Tibial nerve (tissue), 4 donors: Measurements from ENCODE around the gene CALML5. TPM values are rescaled to one million over a fixed set of nuclear protein-coding genes. Genes with fewer than 3 reads are reported as not detected.

ENCODE experiments used
- DNase-seq, 2 donors: peaks; one replicate each; pipeline ENCODE4 v3.0.0-alpha.2; 2019; ENCODE audit warnings: low spot score in 2 of 2
- H3K27ac ChIP-seq, 4 donors: fragments of 200-600 bp; sonication (generic) in 3 of 4; one replicate each; pipeline ENCODE4 v1.5.1; 2017 to 2019; ENCODE audit warnings: mild to moderate bottlenecking in 1 of 4
- H3K27me3 ChIP-seq, 2 donors: fragments of 200-600 bp; sonication (generic) in 1 of 2; one replicate each; pipeline versions ENCODE4 v1.5.1 to v1.6.0; 2017 to 2019
- H3K36me3 ChIP-seq, 3 donors: fragments of 200-600 bp; sonication (generic); one replicate each; pipeline ENCODE4 v1.5.1; 2018 to 2019
- H3K4me1 ChIP-seq, 4 donors: fragments of 200-600 bp; sonication (generic) in 3 of 4; one replicate each; pipeline ENCODE4 v1.5.1; 2017 to 2019
- H3K4me3 ChIP-seq, 4 donors: fragments of 200-600 bp; sonication (generic) in 3 of 4; one replicate each; pipeline ENCODE4 v1.5.1; 2017 to 2019; ENCODE audit warnings: mild to moderate bottlenecking in 1 of 4, moderate library complexity in 1 of 4
- H3K9me3 ChIP-seq, 4 donors: fragments of 200-600 bp; sonication (generic) in 3 of 4; one replicate each; pipeline ENCODE4 v1.5.1; 2017 to 2019
- CTCF ChIP-seq, 5 experiments: fragments of 200-600 bp in 3 of 5; fragments of 450-650 bp in 2 of 5; sonication (generic) in 3 of 5; IDR thresholded peaks; one replicate each; pipeline ENCODE4 v1.5.1; 2016 to 2019; ENCODE audit warnings: antibody characterized with exemption in 5 of 5, mild to moderate bottlenecking in 3 of 5, moderate library complexity in 2 of 5
- EP300 ChIP-seq, 2 donors: sonication (generic); formaldehyde crosslinking; IDR thresholded peaks; one replicate each; pipeline ENCODE4 v1.6.1; 2017; ENCODE audit warnings: antibody characterized with exemption in 2 of 2, mild to moderate bottlenecking in 1 of 2
- POLR2A ChIP-seq, 2 donors: fragments of 450-650 bp; IDR thresholded peaks; one replicate each; pipeline ENCODE4 v1.6.1; 2017; ENCODE audit warnings: antibody characterized with exemption in 2 of 2, mild to moderate bottlenecking in 2 of 2, moderate library complexity in 2 of 2
- WGBS, 2 donors: methylation state at CpG; one replicate each; pipeline ENCODE4 v1.1.5; 2018; 5-methylcytosine and 5-hydroxymethylcytosine counted together
- total RNA-seq, 4 donors: library from RNA; depleted of rRNA; stranded (reverse); fragments of >200 nt; gene quantifications; one replicate each; pipeline ENCODE4 v1.1.0, GENCODE V29; 2016

Gene CALML5
- total RNA-seq, 4 donors from 2014 or later = not detected

- peak; percentile 54 for DNase-seq
- no peaks in the 10 kb centered on the region for H3K36me3 ChIP-seq
- peak overlapping the region; percentile 61 to 82 (median 72) for H3K27ac ChIP-seq
- H3K27me3 ChIP-seq = no peaks in the 10 kb centered on the region
- H3K4me1 ChIP-seq = peaks cover 0 to 47% (median 32%) of the 10 kb centered on the region in 4 donors
- WGBS, 2 donors = 64 to 73% methylated on average over 18 to 20 of the region's 23 CpGs
- H3K9me3 ChIP-seq = peaks cover 0 to 30% (median 2%) of the 10 kb centered on the region in 4 donors
- TF ChIP-seq EP300 (IDR thresholded peaks at IDR 0.05) (peak in 1 of 2 donors; percentile 52), CTCF (IDR thresholded peaks at IDR 0.05) (no peak), POLR2A (IDR thresholded peaks at IDR 0.05) (no peak)
- no peak overlapping the region for H3K4me3 ChIP-seq
These were observed 46.7 kb upstream of the CALML5 start for GRCh38 chr10:5545778-5546710.

- H3K27me3 ChIP-seq = no peaks in the 10 kb centered on the region
- no peaks in the 10 kb centered on the region for H3K36me3 ChIP-seq
- no peak overlapping the region for H3K4me3 ChIP-seq
- no peak for DNase-seq
- peak overlapping the region; percentile 4 to 82 (median 72) for H3K27ac ChIP-seq
- H3K9me3 ChIP-seq = peaks cover 0 to 36% (median 2%) of the 10 kb centered on the region in 4 donors
- 74 to 82% methylated on average over 2 of the region's 2 CpGs for WGBS, 2 donors
- TF ChIP-seq EP300 (IDR thresholded peaks at IDR 0.05) = no peak
- TF ChIP-seq POLR2A (IDR thresholded peaks at IDR 0.05) = no peak
- TF ChIP-seq CTCF (IDR thresholded peaks at IDR 0.05) = no peak
- peaks cover 0 to 47% (median 32%) of the 10 kb centered on the region in 4 donors for H3K4me1 ChIP-seq
These were observed 46.0 kb upstream of the CALML5 start for GRCh38 chr10:5545426-5545777.

- DNase-seq = peak in 1 of 2 donors; percentile 11
- 71 to 90% methylated on average over 1 of the region's 1 CpG for WGBS, 2 donors
- H3K27ac ChIP-seq = peak overlapping the region in 1 of 4 donors; percentile 78
These were observed 45.6 kb upstream of the CALML5 start for GRCh38 chr10:5545011-5545410.

GRCh38 chr10:5544216-5544805 is 44.9 kb upstream of the CALML5 start:
- H3K27ac ChIP-seq = no peak overlapping the region
- no peak for TF ChIP-seq EP300 (IDR thresholded peaks at IDR 0.05)
- TF ChIP-seq POLR2A (IDR thresholded peaks at IDR 0.05) = no peak
- TF ChIP-seq CTCF (IDR thresholded peaks at IDR 0.05) = no peak
- no peaks in the 10 kb centered on the region for H3K27me3 ChIP-seq
- peaks cover 0 to 43% (median 32%) of the 10 kb centered on the region in 4 donors for H3K4me1 ChIP-seq
- no peak overlapping the region for H3K4me3 ChIP-seq
- WGBS, 2 donors = 85% methylated on average over 6 of the region's 6 CpGs
- no peak for DNase-seq
- H3K36me3 ChIP-seq = no peaks in the 10 kb centered on the region
- H3K9me3 ChIP-seq = peaks cover 0 to 37% (median 2%) of the 10 kb centered on the region in 4 donors

More at GRCh38 chr10:5545011-5545410, 45.6 kb upstream of the CALML5 start:
- Histone ChIP-seq H3K4me3 (no peak overlapping the region), H3K27me3 (no peaks in the 10 kb centered on the region), H3K36me3 (no peaks in the 10 kb centered on the region), H3K9me3 (peaks cover 0 to 37% (median 2%) of the 10 kb centered on the region in 4 donors), H3K4me1 (peaks cover 0 to 47% (median 32%) of the 10 kb centered on the region in 4 donors)
- TF ChIP-seq CTCF (IDR thresholded peaks at IDR 0.05) (no peak), POLR2A (IDR thresholded peaks at IDR 0.05) (no peak), EP300 (IDR thresholded peaks at IDR 0.05) (no peak)

GRCh38 chr10:5543623-5544022 is 44.3 kb upstream of the CALML5 start:
- 96 to 97% methylated on average over 1 of the region's 1 CpG for WGBS, 2 donors
- TF ChIP-seq EP300 (IDR thresholded peaks at IDR 0.05) = no peak
- TF ChIP-seq POLR2A (IDR thresholded peaks at IDR 0.05) = no peak
- no peak for TF ChIP-seq CTCF (IDR thresholded peaks at IDR 0.05)
- Histone ChIP-seq H3K4me3 (no peak overlapping the region), H3K9me3 (peaks cover 0 to 37% (median 2%) of the 10 kb centered on the region in 4 donors), H3K4me1 (peaks cover 0 to 37% (median 28%) of the 10 kb centered on the region in 4 donors), H3K27me3 (no peaks in the 10 kb centered on the region), H3K36me3 (no peaks in the 10 kb centered on the region), H3K27ac (no peak overlapping the region)
- no peak for DNase-seq
